GM23338 (cell line): Measurements from ENCODE around the gene PTCHD4. TPM values are rescaled to one million over a fixed set of nuclear protein-coding genes. Genes with fewer than 3 reads are reported as not detected.

Experiments
- ATAC-seq: fragments of 200-7000 bp; cut with Tn5 transposase; 3 replicates; pipeline ENCODE4 v1.9.1; 2020
- DNase-seq: peaks from one replicate; pipeline ENCODE4 v3.0.0-alpha.2; 2015; ENCODE audit warnings: low spot score
- H2AFZ ChIP-seq: fragments of 200-600 bp; sonication (generic); 2 replicates; pipeline ENCODE4 v1.8.0; 2016; ENCODE audit warnings: antibody characterized with exemption, mild to moderate bottlenecking, moderate library complexity
- H3F3A ChIP-seq: fragments of 200-600 bp; sonication (generic); replicated peaks from 2 replicates; pipeline ENCODE4 v1.8.0; 2017; ENCODE audit warnings: antibody characterized with exemption, mixed run types, low read depth
- H3K27ac ChIP-seq: fragments of 200-600 bp; sonication (generic); 2 replicates; pipeline ENCODE4 v1.6.1; 2016; ENCODE audit warnings: low read depth
- H3K27me3 ChIP-seq: fragments of 200-600 bp; sonication (generic); 2 replicates; pipeline ENCODE4 v1.8.0; 2016; ENCODE audit warnings: mild to moderate bottlenecking, mixed run types, moderate library complexity; ENCODE audit not compliant: insufficient read depth
- H3K36me3 ChIP-seq: fragments of 200-600 bp; sonication (generic); 2 replicates; pipeline ENCODE4 v1.8.0; 2016; ENCODE audit warnings: mild to moderate bottlenecking; ENCODE audit not compliant: insufficient read depth
- H3K4me1 ChIP-seq: fragments of 200-600 bp; sonication (generic); 2 replicates; pipeline ENCODE4 v1.8.0; 2016; ENCODE audit warnings: mild to moderate bottlenecking, moderate library complexity; ENCODE audit not compliant: insufficient read depth
- H3K4me2 ChIP-seq: fragments of 200-600 bp; sonication (generic); 2 replicates; pipeline ENCODE4 v1.7.1; 2017; ENCODE audit warnings: mixed run types
- H3K4me3 ChIP-seq: fragments of 200-600 bp; sonication (generic); 2 replicates; pipeline ENCODE4 v1.6.1; 2016; ENCODE audit warnings: mixed run types
- H3K79me2 ChIP-seq: fragments of 200-600 bp; sonication (generic); replicated peaks from 2 replicates; pipeline ENCODE4 v1.8.0; 2017; ENCODE audit warnings: mild to moderate bottlenecking; ENCODE audit not compliant: insufficient read depth
- H3K9me2 ChIP-seq: fragments of 200-600 bp; sonication (generic); 2 replicates; pipeline ENCODE4 v1.8.0; 2017; ENCODE audit not compliant: insufficient read depth
- H4K20me1 ChIP-seq: fragments of 200-600 bp; sonication (generic); replicated peaks from 2 replicates; pipeline ENCODE4 v1.8.0; 2017; ENCODE audit warnings: mild to moderate bottlenecking; ENCODE audit not compliant: insufficient read depth
- H3K27ac Mint-ChIP-seq: 2 replicates; pipeline ENCODE4 v1.8.0; 2020; ENCODE audit warnings: inconsistent platforms, mild to moderate bottlenecking, moderate library complexity, mixed read lengths
- H3K27me3 Mint-ChIP-seq: 3 replicates; pipeline ENCODE4 v1.8.0; 2022; ENCODE audit warnings: low read depth, mild to moderate bottlenecking, moderate library complexity, mixed read lengths, inconsistent platforms; ENCODE audit not compliant: insufficient read depth, poor library complexity
- H3K36me3 Mint-ChIP-seq: 3 replicates; pipeline ENCODE4 v1.8.0; 2021; ENCODE audit warnings: low read depth, mild to moderate bottlenecking, inconsistent platforms, moderate library complexity, mixed read lengths
- H3K4me1 Mint-ChIP-seq: 3 replicates; pipeline ENCODE4 v1.8.0; 2020; ENCODE audit warnings: mild to moderate bottlenecking, inconsistent platforms, mixed read lengths
- H3K4me3 Mint-ChIP-seq: 3 replicates; pipeline ENCODE4 v1.8.0; 2021; ENCODE audit warnings: moderate library complexity, mild to moderate bottlenecking, inconsistent platforms, mixed read lengths
- H3K9me3 Mint-ChIP-seq: 3 replicates; pipeline ENCODE4 v1.8.0; 2020; ENCODE audit warnings: moderate library complexity, mild to moderate bottlenecking, inconsistent platforms, mixed read lengths
- CREB1 ChIP-seq: fragments of 250-450 bp; sonication (Bioruptor Pico); IDR thresholded peaks from 2 replicates; pipeline ENCODE4 v1.5.0; 2020; ENCODE audit warnings: low read depth, mild to moderate bottlenecking, moderate library complexity
- EZH2 ChIP-seq: fragments of 200-600 bp; sonication (generic); IDR thresholded peaks from one replicate; pipeline ENCODE4 v1.8.0; 2017; ENCODE audit warnings: antibody characterized with exemption, mild to moderate bottlenecking, low read depth; ENCODE audit not compliant: unreplicated experiment
- EZH2phosphoT487 ChIP-seq: fragments of 200-600 bp; sonication (generic); IDR thresholded peaks from one replicate; pipeline ENCODE4 v1.8.1; 2018; ENCODE audit warnings: antibody characterized with exemption; ENCODE audit not compliant: unreplicated experiment
- JUNB ChIP-seq: IDR thresholded peaks from one replicate; pipeline ENCODE4 v1.6.1; 2016; ENCODE audit warnings: antibody characterized with exemption; ENCODE audit not compliant: unreplicated experiment
- NANOG ChIP-seq: IDR thresholded peaks from 2 replicates; pipeline ENCODE4 v1.6.1; 2016; ENCODE audit warnings: antibody characterized with exemption, borderline replicate concordance
- POLR2AphosphoS5 ChIP-seq: IDR thresholded peaks from 2 replicates; pipeline ENCODE4 v1.6.1; 2016; ENCODE audit warnings: antibody characterized with exemption, low read depth
- STAT1 ChIP-seq: IDR thresholded peaks from one replicate; pipeline ENCODE4 v1.6.1; 2016; ENCODE audit warnings: antibody characterized with exemption; ENCODE audit not compliant: unreplicated experiment
- ZNF114 ChIP-seq: fragments of 250-450 bp; sonication (Bioruptor Pico); IDR thresholded peaks from 2 replicates; pipeline ENCODE4 v1.5.0; 2020; ENCODE audit warnings: mild to moderate bottlenecking, moderate library complexity
- ZNF331 ChIP-seq: fragments of 250-450 bp; sonication (Bioruptor Pico); IDR thresholded peaks from 2 replicates; pipeline ENCODE4 v1.5.0; 2020; ENCODE audit warnings: low read depth, mild to moderate bottlenecking, moderate library complexity
- polyA plus RNA-seq: library from polyadenylated mRNA; unstranded; fragments of >200 nt; fragmentation: Nextera tagmentation; extraction: Ambion mirVana; gene quantifications from 2 replicates; pipeline ENCODE4 v1.2.1, GENCODE V29; 2016
- total RNA-seq: library from RNA; depleted of rRNA; stranded (reverse); fragments of >200 nt; shearing (Covaris generic); gene quantifications from 2 replicates; pipeline ENCODE4 v1.2.3, GENCODE V29; 2014
- TF ChIP-seq, protein P1 (sequence below): fragments of 250-450 bp; sonication (Bioruptor Pico); IDR thresholded peaks from 2 replicates; pipeline ENCODE4 v1.5.0; 2020; ENCODE audit warnings: mild to moderate bottlenecking, moderate library complexity
- TF ChIP-seq, protein P2 (sequence below): IDR thresholded peaks from 2 replicates; pipeline ENCODE4 v1.6.1; 2016; ENCODE audit warnings: antibody characterized with exemption
- TF ChIP-seq, protein P3 (sequence below): IDR thresholded peaks from one replicate; pipeline ENCODE4 v1.6.1; 2018; ENCODE audit warnings: antibody characterized with exemption; ENCODE audit not compliant: unreplicated experiment
- TF ChIP-seq, protein P4 (sequence below), 2 experiments: fragments of 200-600 bp in 1 of 2; sonication (generic) in 1 of 2; conservative IDR thresholded peaks; 2 replicates each; pipeline versions ENCODE4 v1.5.1 to v1.6.1; 2016 to 2017; ENCODE audit warnings: antibody characterized with exemption in 2 of 2, low read depth in 2 of 2, mild to moderate bottlenecking in 2 of 2, moderate library complexity in 1 of 2

The PTCHD4 gene
- total and polyA plus RNA-seq, 2 experiments from 2014 or later, result 0.66 to 0.78 TPM

DNA sequence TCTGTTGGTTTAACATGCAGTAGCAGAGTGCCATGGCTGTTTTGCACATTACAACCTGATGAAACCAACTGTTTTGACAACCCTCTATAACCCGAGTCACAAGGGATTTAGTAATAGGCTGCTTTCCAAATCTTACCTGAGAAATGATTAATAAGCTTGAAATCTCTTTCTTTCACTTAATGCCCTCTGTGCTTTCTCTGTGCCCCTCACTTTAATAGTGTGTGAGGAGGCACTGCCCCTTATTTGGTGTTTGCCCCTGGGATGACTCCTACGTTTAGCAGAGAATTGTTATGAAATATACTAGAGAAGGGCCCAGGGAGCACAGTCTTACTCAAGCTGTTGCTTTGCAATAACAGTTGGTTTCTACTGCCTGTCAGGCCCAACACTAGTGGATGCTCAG is 31.0 kb upstream of the PTCHD4 start (continued):
- TF ChIP-seq, protein P1, sequence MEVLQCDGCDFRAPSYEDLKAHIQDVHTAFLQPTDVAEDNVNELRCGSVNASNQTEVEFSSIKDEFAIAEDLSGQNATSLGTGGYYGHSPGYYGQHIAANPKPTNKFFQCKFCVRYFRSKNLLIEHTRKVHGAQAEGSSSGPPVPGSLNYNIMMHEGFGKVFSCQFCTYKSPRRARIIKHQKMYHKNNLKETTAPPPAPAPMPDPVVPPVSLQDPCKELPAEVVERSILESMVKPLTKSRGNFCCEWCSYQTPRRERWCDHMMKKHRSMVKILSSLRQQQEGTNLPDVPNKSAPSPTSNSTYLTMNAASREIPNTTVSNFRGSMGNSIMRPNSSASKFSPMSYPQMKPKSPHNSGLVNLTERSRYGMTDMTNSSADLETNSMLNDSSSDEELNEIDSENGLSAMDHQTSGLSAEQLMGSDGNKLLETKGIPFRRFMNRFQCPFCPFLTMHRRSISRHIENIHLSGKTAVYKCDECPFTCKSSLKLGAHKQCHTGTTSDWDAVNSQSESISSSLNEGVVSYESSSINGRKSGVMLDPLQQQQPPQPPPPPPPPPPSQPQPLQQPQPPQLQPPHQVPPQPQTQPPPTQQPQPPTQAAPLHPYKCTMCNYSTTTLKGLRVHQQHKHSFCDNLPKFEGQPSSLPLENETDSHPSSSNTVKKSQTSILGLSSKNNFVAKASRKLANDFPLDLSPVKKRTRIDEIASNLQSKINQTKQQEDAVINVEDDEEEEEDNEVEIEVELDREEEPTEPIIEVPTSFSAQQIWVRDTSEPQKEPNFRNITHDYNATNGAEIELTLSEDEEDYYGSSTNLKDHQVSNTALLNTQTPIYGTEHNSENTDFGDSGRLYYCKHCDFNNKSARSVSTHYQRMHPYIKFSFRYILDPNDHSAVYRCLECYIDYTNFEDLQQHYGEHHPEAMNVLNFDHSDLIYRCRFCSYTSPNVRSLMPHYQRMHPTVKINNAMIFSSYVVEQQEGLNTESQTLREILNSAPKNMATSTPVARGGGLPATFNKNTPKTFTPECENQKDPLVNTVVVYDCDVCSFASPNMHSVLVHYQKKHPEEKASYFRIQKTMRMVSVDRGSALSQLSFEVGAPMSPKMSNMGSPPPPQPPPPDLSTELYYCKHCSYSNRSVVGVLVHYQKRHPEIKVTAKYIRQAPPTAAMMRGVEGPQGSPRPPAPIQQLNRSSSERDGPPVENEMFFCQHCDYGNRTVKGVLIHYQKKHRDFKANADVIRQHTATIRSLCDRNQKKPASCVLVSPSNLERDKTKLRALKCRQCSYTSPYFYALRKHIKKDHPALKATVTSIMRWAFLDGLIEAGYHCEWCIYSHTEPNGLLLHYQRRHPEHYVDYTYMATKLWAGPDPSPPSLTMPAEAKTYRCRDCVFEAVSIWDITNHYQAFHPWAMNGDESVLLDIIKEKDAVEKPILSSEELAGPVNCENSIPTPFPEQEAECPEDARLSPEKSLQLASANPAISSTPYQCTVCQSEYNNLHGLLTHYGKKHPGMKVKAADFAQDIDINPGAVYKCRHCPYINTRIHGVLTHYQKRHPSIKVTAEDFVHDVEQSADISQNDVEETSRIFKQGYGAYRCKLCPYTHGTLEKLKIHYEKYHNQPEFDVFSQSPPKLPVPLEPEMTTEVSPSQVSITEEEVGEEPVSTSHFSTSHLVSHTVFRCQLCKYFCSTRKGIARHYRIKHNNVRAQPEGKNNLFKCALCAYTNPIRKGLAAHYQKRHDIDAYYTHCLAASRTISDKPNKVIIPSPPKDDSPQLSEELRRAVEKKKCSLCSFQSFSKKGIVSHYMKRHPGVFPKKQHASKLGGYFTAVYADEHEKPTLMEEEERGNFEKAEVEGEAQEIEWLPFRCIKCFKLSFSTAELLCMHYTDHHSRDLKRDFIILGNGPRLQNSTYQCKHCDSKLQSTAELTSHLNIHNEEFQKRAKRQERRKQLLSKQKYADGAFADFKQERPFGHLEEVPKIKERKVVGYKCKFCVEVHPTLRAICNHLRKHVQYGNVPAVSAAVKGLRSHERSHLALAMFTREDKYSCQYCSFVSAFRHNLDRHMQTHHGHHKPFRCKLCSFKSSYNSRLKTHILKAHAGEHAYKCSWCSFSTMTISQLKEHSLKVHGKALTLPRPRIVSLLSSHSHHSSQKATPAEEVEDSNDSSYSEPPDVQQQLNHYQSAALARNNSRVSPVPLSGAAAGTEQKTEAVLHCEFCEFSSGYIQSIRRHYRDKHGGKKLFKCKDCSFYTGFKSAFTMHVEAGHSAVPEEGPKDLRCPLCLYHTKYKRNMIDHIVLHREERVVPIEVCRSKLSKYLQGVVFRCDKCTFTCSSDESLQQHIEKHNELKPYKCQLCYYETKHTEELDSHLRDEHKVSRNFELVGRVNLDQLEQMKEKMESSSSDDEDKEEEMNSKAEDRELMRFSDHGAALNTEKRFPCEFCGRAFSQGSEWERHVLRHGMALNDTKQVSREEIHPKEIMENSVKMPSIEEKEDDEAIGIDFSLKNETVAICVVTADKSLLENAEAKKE (CRISPR knock-in tag), result no peak
- TF ChIP-seq, protein P2, sequence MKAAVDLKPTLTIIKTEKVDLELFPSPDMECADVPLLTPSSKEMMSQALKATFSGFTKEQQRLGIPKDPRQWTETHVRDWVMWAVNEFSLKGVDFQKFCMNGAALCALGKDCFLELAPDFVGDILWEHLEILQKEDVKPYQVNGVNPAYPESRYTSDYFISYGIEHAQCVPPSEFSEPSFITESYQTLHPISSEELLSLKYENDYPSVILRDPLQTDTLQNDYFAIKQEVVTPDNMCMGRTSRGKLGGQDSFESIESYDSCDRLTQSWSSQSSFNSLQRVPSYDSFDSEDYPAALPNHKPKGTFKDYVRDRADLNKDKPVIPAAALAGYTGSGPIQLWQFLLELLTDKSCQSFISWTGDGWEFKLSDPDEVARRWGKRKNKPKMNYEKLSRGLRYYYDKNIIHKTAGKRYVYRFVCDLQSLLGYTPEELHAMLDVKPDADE, result no peak
- TF ChIP-seq ZNF114 (CRISPR knock-in tag), result no peak
- TF ChIP-seq NANOG, result no peak
- no peak for TF ChIP-seq EZH2phosphoT487
- no peak for TF ChIP-seq EZH2

DNA sequence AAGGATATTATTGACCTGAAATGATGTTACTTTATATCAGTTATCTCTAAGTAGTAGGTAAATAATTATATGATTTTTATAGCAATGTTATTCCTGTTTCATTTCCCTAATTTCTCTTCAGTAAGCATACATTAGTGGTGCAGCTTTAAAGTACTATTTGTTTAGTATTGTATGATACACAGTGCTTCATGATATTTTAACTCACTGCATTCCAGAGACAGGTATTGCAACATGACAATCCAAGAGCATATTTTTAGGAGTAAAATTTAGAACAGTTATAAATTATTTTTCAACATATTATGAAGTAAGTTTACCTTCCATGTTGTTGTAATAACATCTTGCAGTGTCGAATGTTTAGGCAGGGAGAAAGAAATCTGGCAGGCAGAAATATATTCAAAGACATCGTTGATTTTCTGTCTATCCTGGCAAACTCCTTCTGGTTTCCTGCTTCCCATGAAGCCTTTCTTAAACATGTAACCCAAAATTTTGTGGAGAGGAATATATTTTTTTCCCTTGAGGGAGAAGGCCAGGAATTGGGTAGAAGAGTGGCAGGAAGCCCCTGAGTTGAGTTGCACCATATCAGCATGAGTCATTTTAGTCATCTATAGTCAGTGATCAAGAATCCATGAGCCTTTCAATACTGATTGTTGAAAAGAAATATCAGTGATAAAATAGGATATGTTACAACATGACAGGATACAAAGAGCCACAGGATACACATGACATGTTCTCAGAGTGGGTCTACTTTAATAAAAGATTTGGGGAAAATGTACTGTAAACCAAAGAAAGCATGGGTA is 29.0 kb upstream of the PTCHD4 start:
- H2AFZ ChIP-seq, result no peak overlapping the region
- H3K4me1 Mint-ChIP-seq, result peaks cover 4% of the 10 kb centered on the region; the same call in 1 of the 3 replicates
- no peak overlapping the region for H3K4me3 Mint-ChIP-seq
- no peaks in the 10 kb centered on the region for H3K9me3 Mint-ChIP-seq
- H3K9me2 ChIP-seq, result no peaks in the 10 kb centered on the region
- H3K4me2 ChIP-seq, result no peak overlapping the region
- no peak overlapping the region for H3K27ac ChIP-seq
- no peaks in the 10 kb centered on the region for H3K79me2 ChIP-seq
- H3K4me3 ChIP-seq, result no peak overlapping the region
- no peaks in the 10 kb centered on the region for H3K4me1 ChIP-seq
- no peaks in the 10 kb centered on the region for H3F3A ChIP-seq
- H3K36me3 ChIP-seq, result no peaks in the 10 kb centered on the region
- no peaks in the 10 kb centered on the region for H4K20me1 ChIP-seq
- H3K27me3 Mint-ChIP-seq, result no peaks in the 10 kb centered on the region
- DNase-seq, result no peak
- no peak for ATAC-seq
- H3K27ac Mint-ChIP-seq, result no peak overlapping the region
- H3K36me3 Mint-ChIP-seq, result no peaks in the 10 kb centered on the region
- H3K27me3 ChIP-seq, result no peaks in the 10 kb centered on the region
- no peak for TF ChIP-seq ZNF331 (CRISPR knock-in tag)
- no peak for TF ChIP-seq JUNB
- no peak for TF ChIP-seq NANOG
- TF ChIP-seq POLR2AphosphoS5, result no peak
- no peak for TF ChIP-seq STAT1
- TF ChIP-seq, protein P3, sequence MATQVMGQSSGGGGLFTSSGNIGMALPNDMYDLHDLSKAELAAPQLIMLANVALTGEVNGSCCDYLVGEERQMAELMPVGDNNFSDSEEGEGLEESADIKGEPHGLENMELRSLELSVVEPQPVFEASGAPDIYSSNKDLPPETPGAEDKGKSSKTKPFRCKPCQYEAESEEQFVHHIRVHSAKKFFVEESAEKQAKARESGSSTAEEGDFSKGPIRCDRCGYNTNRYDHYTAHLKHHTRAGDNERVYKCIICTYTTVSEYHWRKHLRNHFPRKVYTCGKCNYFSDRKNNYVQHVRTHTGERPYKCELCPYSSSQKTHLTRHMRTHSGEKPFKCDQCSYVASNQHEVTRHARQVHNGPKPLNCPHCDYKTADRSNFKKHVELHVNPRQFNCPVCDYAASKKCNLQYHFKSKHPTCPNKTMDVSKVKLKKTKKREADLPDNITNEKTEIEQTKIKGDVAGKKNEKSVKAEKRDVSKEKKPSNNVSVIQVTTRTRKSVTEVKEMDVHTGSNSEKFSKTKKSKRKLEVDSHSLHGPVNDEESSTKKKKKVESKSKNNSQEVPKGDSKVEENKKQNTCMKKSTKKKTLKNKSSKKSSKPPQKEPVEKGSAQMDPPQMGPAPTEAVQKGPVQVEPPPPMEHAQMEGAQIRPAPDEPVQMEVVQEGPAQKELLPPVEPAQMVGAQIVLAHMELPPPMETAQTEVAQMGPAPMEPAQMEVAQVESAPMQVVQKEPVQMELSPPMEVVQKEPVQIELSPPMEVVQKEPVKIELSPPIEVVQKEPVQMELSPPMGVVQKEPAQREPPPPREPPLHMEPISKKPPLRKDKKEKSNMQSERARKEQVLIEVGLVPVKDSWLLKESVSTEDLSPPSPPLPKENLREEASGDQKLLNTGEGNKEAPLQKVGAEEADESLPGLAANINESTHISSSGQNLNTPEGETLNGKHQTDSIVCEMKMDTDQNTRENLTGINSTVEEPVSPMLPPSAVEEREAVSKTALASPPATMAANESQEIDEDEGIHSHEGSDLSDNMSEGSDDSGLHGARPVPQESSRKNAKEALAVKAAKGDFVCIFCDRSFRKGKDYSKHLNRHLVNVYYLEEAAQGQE, result no peak
- TF ChIP-seq CREB1 (CRISPR knock-in tag), result no peak
- TF ChIP-seq, protein P4, sequence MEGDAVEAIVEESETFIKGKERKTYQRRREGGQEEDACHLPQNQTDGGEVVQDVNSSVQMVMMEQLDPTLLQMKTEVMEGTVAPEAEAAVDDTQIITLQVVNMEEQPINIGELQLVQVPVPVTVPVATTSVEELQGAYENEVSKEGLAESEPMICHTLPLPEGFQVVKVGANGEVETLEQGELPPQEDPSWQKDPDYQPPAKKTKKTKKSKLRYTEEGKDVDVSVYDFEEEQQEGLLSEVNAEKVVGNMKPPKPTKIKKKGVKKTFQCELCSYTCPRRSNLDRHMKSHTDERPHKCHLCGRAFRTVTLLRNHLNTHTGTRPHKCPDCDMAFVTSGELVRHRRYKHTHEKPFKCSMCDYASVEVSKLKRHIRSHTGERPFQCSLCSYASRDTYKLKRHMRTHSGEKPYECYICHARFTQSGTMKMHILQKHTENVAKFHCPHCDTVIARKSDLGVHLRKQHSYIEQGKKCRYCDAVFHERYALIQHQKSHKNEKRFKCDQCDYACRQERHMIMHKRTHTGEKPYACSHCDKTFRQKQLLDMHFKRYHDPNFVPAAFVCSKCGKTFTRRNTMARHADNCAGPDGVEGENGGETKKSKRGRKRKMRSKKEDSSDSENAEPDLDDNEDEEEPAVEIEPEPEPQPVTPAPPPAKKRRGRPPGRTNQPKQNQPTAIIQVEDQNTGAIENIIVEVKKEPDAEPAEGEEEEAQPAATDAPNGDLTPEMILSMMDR (conservative IDR thresholded peaks at IDR 0.05; ENCODE audit: low read depth in 2 of 2), result no peak
- TF ChIP-seq EZH2, result no peak
